Hippocampal formation (tissue), 2 donors: ENCODE data around the gene ELP4.
"Not testable (repeated sequence)": the region's sequence is repeated elsewhere in the genome, so short reads cannot be mapped to it uniquely, and the experiment has no call there.

ENCODE experiments used
- DNase-seq, 2 donors: peaks; one replicate each; lab custom pipeline; 2025; lab: John Stamatoyannopoulos, UW

Gene ELP4

DNA sequence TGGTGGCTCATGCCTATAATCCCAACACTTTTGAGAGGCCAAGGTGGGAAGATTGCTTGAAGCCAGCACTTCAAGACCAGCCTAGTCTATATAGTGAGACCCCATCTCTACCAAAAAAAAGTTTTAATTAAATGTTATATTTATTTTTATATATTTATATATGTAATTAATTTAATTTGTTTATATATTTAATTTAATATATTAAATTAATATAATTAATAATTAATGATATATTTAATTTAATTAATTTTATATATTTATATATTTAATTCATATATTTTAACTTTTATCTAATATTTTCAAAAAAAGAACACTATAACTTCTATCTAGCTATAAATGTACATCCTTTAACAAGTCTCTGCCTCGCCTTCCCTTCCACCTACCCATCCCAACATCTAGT lies 196.8 kb downstream of the ELP4 start:
- no peak for DNase-seq

DNA sequence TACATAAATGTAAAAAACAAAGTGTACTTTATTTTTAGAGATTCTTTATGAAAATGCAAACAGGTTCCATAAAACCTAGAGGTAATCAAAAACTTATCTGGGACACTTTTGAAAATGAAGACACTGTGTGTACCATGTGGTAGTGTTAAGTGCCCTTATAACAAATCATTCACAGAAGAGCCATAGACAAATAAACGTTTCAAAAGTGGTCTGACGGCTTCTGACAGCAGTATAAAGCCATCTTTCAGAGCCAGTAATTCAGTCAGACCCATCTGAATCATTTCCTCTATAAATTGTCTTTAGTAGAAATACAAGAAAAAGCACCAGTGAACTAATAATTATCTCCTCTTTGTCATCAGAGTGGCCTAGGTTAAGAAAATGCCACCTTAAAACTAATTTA lies 201.6 kb downstream of the ELP4 start:
- no peak for DNase-seq

DNA sequence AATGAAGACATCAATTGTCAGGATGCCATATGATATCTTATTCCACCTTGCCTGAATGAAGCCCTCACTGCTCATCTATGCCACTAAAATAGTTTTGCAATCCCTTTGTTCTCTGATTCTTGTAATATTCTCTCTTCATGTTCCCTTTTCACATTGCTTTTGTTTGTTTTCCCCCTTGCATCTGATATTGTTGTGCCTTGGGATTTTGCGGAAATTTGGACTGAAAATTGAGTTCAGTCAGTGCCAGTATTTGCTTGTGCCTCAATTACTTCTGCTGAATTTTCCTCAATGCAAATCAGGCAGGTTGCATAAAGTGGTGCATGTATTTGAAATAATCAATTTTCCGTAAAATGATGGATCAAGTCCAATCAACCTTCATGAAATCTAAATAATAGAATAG lies 203.3 kb downstream of the ELP4 start:
- DNase-seq = no peak

GRCh38 chr11:31714840-31715239 lies 205.3 kb downstream of the ELP4 start:
- DNase-seq = no peak

- no peak for DNase-seq
Measured at GRCh38 chr11:31720225-31720624, 210.7 kb downstream of the ELP4 start.

- peak in 1 of 2 donors; percentile 50 for DNase-seq
Measured at GRCh38 chr11:31720671-31721365, 211.3 kb downstream of the ELP4 start.

DNA sequence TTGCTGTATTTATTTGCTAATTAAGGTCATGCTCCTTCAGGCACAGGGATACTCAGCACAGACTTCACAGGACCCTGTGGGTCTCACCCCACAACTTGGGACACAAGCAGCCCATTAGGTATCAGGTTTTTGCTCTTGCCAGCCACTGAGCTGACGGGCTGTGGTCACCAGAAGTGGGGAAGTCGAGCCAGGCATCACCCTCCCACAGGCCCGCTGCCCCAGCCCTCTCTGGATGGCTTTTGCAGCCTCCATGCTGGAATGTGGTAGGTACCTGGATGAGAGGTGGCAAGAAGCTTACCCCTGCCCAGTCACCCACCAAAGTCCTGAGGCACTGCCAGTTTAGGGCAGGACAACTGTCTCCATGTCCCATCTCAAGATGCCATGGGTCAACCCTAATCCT lies 213.2 kb downstream of the ELP4 start:
- DNase-seq = no peak

GRCh38 chr11:31725176-31725575 lies 215.6 kb downstream of the ELP4 start:
- DNase-seq = no peak

GRCh38 chr11:31728432-31728831 lies 218.9 kb downstream of the ELP4 start:
- no peak for DNase-seq

GRCh38 chr11:31740131-31740530 lies 230.6 kb downstream of the ELP4 start:
- DNase-seq = no peak

GRCh38 chr11:31740731-31741368 lies 231.3 kb downstream of the ELP4 start:
- not testable (repeated sequence) for DNase-seq

GRCh38 chr11:31747581-31747980 lies 238.0 kb downstream of the ELP4 start:
- DNase-seq = no peak

- no peak for DNase-seq
Measured at GRCh38 chr11:31757260-31757835, 247.8 kb downstream of the ELP4 start.

DNA sequence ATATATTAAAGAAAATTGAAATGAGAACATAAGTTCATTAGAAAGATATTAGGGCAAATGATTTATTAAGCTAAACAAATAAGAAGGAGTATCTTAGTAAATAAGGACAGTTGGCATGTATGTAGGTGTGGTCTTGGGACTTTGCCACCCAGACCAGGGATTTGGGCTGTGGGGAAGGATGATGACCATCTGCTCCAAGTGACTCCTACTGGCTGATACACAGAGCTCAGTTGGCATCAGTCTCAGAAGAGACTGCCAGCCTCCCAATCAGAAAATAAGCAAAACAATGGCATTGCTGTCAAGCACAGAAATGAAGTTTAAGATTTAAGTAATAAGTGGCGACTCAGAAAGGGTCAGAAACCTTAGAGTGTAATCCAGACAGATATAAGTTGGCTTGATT lies 252.1 kb downstream of the ELP4 start:
- DNase-seq = no peak

DNA sequence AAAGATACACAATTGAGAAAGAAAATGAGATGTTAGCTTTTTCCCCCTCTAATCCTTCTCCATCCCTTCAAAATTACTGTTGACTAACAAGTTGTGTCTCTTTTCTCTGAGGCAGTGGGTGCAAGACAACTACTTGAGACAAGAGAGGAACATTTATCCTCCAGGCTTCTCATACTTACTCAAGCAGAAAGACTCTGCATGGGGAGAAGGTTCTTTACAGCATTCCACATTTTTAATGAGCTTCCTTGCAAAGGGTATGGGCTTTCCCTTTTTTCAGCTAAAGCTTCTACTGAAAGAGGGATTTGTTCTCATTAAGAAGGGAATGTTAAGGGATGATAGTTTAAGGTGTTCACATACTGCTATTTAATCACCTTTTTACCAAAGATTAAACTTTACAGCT lies 253.7 kb downstream of the ELP4 start:
- no peak for DNase-seq

- DNase-seq = no peak
Measured at GRCh38 chr11:31764261-31764660, 254.7 kb downstream of the ELP4 start.

DNA sequence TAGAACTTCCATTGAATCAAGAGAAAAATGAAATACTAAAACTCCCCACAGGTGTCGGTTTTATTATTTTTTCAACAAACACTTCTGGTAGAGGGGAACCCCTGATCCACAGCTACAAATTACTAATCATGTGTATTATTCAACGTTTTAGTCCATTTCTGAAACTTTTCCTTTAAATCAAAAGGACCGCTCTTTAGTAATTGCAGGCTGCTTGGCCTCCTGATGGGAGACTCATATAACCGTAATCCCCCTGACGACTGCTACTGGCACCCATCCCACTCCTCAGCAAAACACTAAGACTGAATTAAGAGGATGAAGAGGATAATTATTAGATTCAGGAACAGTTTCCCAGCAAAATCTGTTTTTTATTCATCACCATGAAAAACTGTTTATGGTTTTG lies 255.2 kb downstream of the ELP4 start:
- DNase-seq = no peak

DNA sequence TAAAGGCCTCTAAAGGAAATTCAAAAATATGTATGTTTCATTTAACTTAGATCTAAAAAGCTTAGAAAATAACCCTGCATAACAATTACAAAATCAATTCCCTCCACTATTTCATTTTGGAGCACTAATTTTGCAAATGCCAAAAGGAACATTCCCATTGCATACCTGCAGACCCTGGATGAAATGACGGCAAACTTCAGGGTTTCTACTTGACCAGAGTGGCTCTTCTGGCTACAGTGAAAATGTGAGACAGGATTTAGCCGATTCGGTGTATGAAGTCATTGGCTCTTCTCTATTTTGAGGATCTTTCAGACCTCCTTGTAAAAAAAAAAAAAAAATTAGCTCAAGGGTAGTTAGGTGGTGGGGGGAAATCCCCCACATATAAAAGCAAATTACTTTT lies 257.5 kb downstream of the ELP4 start:
- DNase-seq = no peak

DNA sequence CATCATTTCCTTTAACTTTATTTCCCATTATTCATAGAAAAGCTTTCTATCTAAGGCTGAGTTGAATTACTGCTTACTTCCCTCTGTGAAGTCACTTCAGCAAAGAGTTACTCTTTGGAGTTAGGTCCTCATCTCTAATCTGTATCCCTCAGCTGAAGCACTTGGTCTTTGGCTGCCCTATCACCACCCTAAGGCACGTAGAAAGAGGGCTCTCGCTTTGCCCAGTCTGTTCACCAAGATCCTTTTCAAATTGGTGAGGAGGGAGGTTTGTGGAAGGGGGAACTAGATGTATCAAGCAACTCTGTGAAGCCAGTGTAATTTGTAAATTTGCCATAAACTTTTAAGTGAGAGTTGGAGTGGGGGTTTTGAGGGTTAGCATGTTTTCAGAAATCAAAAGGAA lies 258.1 kb downstream of the ELP4 start:
- no peak for DNase-seq

DNA sequence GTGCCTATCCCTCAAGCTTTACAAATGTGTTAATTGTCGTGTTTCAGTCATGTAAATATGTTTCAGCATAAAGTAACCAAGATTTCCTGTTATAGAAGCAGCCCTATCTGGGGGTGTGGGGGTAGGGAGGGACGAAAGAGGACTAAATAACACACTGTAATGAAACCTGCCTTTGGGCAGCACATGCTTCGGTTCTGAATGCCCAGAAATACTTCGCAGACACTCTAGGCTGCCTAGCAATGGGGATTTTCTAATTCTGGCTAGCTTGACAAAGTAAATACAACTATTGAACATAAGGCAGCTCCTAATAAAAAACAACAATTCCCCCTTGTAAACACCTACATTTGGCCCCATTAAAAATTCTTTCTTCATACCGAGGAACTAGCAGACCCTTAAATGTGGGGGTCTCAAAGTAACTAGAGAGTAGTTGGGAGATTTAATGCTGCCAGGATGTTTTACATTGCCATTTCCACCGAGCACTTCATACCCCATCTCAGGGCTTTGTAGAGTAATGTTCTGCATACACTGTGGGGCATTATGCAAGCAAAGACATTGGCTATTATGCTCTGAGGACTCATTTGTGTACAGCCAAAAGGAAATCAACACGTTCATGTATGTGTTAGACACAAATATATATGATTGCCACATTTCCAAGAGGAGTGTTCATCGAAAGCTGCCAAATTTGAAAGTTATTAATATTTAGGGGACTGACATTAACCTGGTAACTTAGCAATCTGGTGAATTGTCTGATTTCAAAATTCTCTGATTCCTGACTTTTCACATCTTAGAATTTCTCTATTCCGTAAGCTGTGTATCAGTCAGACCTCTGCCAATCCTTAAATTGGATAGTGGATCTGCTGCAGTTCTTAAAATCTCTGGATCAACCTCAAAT lies 259.4 kb downstream of the ELP4 start:
- DNase-seq = peak in 1 of 2 donors; percentile 67

DNA sequence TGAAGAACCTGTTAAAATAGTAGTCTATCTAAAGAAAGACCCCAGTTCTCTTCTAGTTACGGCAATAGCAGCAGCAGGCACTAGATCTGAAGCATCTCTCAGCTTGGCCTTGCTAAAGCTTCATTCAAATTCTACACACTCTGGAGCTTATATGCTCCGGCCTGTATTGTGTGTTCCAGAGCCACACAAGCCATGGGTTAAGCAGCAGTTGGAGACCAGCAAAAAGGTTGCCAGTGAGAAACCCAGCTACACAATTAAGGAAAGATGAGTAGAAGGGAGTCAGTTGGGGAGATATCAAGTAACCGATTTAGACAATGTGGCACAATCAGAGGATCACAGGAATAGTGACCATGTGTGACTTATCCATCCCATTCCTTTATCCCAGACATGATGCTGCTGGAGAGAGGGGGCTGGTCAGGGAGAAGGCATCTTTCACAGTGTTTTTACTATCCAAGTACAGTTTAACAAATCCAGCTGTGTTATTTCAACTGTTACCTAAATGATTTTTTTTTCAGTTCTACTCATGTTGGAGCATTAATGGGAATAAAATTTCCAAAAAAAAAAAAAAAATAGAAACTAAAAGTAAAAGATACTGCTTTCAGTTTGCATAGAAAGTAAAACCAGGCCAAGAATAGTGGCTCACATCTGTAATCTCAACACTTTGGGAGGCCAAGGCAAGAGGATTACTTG lies 260.6 kb downstream of the ELP4 start:
- DNase-seq = no peak

- no peak for DNase-seq
Measured at GRCh38 chr11:31772412-31772811, 262.8 kb downstream of the ELP4 start.
